LNCaP clone FGC (cell line): ENCODE data around the gene FMNL1.

ENCODE experiments used
- DNase-seq: peaks from one replicate; pipeline ENCODE4 v3.0.0-alpha.2; 2011; ENCODE audit warnings: low read depth
- H3K4me3 ChIP-seq: 2 replicates; pipeline ENCODE4 v1.5.1; 2011; ENCODE audit warnings: mild to moderate bottlenecking, low read depth, low read length, control low read depth
- TF ChIP-seq, protein P1 (sequence below): IDR thresholded peaks from 2 replicates; pipeline ENCODE4 v1.5.1; 2012; ENCODE audit warnings: mild to moderate bottlenecking; ENCODE audit not compliant: control insufficient read depth, insufficient read depth; ENCODE audit errors: extremely low read depth

The FMNL1 gene

DNA sequence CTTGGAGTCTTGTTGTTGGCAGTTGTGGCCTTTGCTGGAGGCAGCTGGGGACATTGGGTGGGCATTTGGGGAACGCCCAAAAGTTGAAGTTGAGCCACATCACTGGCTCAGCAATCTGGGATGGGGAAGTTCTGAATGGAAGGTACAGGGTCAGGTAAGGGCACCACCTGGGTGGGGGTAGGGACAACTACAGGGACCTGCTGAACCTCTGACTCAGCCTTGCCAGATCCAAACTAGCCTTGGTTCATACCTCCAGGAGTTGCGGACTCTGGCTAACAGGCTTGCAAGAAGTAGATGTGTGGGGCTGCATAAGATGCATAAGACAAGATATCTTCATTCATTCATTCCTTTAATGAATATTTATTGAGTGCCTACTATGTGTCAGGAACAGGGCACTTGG is 16.0 kb downstream of the FMNL1 start:
- no peak overlapping the region for H3K4me3 ChIP-seq
- TF ChIP-seq, protein P1, sequence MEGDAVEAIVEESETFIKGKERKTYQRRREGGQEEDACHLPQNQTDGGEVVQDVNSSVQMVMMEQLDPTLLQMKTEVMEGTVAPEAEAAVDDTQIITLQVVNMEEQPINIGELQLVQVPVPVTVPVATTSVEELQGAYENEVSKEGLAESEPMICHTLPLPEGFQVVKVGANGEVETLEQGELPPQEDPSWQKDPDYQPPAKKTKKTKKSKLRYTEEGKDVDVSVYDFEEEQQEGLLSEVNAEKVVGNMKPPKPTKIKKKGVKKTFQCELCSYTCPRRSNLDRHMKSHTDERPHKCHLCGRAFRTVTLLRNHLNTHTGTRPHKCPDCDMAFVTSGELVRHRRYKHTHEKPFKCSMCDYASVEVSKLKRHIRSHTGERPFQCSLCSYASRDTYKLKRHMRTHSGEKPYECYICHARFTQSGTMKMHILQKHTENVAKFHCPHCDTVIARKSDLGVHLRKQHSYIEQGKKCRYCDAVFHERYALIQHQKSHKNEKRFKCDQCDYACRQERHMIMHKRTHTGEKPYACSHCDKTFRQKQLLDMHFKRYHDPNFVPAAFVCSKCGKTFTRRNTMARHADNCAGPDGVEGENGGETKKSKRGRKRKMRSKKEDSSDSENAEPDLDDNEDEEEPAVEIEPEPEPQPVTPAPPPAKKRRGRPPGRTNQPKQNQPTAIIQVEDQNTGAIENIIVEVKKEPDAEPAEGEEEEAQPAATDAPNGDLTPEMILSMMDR: no peak
- no peak for DNase-seq

DNA sequence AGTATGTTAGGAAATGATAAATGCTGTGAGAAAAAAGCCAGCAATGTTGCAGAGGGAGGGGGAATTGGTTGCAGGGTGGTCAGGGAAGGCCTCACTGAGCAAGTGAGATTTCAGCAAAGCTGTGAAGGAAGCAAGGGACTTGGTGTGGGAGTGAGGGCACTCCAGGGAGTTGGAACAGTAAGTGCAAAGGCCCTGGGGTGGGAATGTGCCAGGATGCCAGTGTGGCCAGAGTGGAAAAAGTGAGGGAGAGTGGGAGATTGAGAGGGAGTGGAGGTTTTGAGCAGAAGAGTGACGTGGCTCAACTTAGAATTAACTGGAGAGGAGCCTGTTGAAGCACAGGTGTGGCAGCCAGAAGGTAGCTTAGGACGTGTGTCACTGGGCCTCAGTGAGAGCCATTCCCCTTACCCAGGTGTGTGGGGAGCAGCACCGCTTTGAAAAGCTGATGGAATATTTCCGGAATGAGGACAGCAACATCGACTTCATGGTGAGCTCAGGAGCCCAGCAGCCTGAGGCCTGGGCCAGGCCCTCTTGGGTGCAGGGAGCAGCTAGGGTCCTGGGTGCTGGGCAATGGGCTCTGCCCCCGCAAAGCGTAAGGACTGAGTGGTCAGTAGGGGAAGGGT is 16.6 kb downstream of the FMNL1 start:
- TF ChIP-seq, protein P1: no peak
- no peak for DNase-seq
- no peak overlapping the region for H3K4me3 ChIP-seq

DNA sequence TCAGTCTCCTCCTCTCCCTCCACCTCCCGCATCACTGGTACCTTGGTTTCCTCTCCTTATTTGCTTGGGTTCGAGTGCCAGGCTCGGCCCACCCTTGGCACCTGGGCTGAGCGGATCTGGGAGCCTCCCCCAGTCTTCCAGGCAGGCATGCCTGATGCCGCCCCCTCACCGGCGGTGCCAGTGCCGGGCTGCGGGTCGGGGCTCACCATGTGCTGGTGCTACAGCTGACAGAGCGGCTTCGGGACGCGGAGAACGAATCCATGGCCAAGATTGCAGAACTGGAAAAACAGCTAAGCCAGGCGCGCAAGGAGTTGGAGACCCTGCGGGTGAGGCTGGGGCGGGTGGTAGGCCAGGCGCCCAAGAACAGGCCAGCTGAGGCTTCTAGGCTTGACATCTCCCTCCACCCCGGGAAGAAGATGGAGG is 19.2 kb downstream of the FMNL1 start:
- TF ChIP-seq, protein P1: no peak
- H3K4me3 ChIP-seq: peak overlapping the region; percentile 21; the same call in 1 of the 2 replicates

DNA sequence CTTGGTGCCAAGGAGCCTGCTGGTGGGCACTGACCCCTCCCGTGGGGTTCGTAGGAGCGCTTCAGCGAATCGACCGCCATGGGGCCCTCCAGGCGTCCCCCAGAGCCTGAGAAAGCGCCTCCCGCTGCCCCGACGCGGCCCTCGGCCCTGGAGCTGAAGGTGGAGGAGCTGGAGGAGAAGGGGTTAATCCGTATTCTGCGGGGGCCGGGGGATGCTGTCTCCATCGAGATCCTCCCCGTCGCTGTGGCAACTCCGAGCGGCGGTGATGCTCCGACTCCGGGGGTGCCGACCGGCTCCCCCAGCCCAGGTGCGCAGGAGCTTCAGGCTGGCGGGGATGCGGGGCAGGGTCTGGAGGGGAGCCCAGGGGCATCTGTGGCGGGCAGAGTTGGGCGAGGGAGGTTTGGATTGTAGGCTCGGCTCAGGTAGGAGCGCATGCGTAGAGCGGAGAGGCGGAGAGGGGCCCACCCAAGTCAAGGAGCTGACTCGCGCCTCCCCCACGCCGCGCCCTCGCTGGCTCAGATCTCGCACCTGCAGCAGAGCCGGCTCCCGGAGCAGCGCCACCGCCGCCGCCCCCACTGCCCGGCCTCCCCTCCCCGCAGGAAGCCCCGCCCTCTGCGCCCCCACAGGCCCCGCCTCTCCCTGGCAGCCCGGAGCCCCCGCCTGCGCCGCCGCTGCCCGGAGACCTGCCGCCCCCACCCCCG is 19.8 kb downstream of the FMNL1 start:
- H3K4me3 ChIP-seq: peak overlapping the region; percentile 21; the same call in 1 of the 2 replicates
- no peak for DNase-seq
- TF ChIP-seq, protein P1: no peak

More for the DNA sequence above, 19.2 kb downstream of the FMNL1 start:
- no peak for DNase-seq

DNA sequence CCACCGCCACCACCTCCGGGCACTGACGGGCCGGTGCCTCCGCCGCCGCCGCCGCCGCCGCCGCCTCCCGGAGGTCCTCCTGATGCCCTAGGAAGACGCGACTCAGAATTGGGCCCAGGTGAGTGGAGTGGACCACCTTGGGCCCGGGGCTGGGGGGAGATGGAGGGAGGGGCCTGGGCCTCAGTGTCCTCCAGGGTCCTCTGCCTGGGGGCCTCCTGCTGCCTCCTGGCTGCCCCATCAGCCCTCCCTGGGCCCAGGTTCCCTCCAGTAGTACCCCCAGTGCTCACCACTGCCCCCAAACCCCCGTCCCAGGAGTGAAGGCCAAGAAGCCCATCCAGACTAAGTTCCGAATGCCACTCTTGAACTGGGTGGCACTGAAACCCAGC is 20.3 kb downstream of the FMNL1 start:
- H3K4me3 ChIP-seq: no peak overlapping the region
- TF ChIP-seq, protein P1: no peak
- DNase-seq: no peak

DNA sequence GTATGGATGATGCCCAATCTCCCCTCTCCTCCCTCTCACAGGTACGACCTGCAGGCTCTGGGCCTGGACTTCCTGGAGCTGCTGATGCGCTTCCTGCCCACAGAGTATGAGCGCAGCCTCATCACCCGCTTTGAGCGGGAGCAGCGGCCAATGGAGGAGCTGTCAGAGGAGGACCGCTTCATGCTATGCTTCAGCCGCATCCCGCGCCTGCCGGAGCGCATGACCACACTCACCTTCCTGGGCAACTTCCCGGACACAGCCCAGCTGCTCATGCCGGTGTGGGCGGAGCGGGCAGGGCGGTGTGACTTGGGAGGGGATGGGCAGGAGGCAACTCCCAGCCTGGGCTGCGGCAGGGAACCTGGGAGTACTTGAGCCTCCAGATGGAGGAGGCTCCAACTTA is 22.1 kb downstream of the FMNL1 start:
- DNase-seq: no peak
- TF ChIP-seq, protein P1: no peak
- no peak overlapping the region for H3K4me3 ChIP-seq
